HCEC 1CT (cell line): ENCODE measurements around the gene KCNJ1.

Experiments used
- DNase-seq: peaks from one replicate; pipeline ENCODE4 v3.0.0-alpha.2; 2017

KCNJ1 gene

GRCh38 chr11:128846985-128847384 is 20.1 kb downstream of the KCNJ1 start:
- no peak for DNase-seq

- no peak for DNase-seq
Observed at GRCh38 chr11:128845334-128845780, 21.7 kb downstream of the KCNJ1 start.

- DNase-seq = no peak
Observed at GRCh38 chr11:128843198-128843785, 23.8 kb downstream of the KCNJ1 start.

- no peak for DNase-seq
Observed at GRCh38 chr11:128841461-128842072, 25.5 kb downstream of the KCNJ1 start.

GRCh38 chr11:128840783-128841182 is 26.3 kb downstream of the KCNJ1 start:
- no peak for DNase-seq

GRCh38 chr11:128840137-128840536 is 27.0 kb downstream of the KCNJ1 start:
- DNase-seq = no peak

- DNase-seq = no peak
Observed at GRCh38 chr11:128839081-128839480, 28.0 kb downstream of the KCNJ1 start.

GRCh38 chr11:128837627-128838026 is 29.5 kb downstream of the KCNJ1 start:
- DNase-seq = no peak

- DNase-seq = no peak
Observed at GRCh38 chr11:128835741-128836430, 31.2 kb downstream of the KCNJ1 start.

- DNase-seq = no peak
Observed at GRCh38 chr11:128834157-128834556, 32.9 kb downstream of the KCNJ1 start.

- no peak for DNase-seq
Observed at GRCh38 chr11:128832121-128832497, 35.0 kb downstream of the KCNJ1 start.

- DNase-seq = peak; percentile 77
Observed at GRCh38 chr11:128831174-128832120, 35.6 kb downstream of the KCNJ1 start.

GRCh38 chr11:128830290-128831173 is 36.6 kb downstream of the KCNJ1 start:
- DNase-seq = no peak

- no peak for DNase-seq
Observed at GRCh38 chr11:128828350-128828749, 38.7 kb downstream of the KCNJ1 start.

- no peak for DNase-seq
Observed at GRCh38 chr11:128827191-128827893, 39.8 kb downstream of the KCNJ1 start.

- no peak for DNase-seq
Observed at GRCh38 chr11:128825050-128825784, 41.9 kb downstream of the KCNJ1 start.

- no peak for DNase-seq
Observed at GRCh38 chr11:128824191-128825049, 42.7 kb downstream of the KCNJ1 start.

- DNase-seq = no peak
Observed at GRCh38 chr11:128823753-128824152, 43.3 kb downstream of the KCNJ1 start.

GRCh38 chr11:128822130-128822529 is 45.0 kb downstream of the KCNJ1 start:
- no peak for DNase-seq

- DNase-seq = no peak
Observed at GRCh38 chr11:128821556-128821955, 45.5 kb downstream of the KCNJ1 start.
